ENCODE measurements around the gene CDKL1.

DNA sequence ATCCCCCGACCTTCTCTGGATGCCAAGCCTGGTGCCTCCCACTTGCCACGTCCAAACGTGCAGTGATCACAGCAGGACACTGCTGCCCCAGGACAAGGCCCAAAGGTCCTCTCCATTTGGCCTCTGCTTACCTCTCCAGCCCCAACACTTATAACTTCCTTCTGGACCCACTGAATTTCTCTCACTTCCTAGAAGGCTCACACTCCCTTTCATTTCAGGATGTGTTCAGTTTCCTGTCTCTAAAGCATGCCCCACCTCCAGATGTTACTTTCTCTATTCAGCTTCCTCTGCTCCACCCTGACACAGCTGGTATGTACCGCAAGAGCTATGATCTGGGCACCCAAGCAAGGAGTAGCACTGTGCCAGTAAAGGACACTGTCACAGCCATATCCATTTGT lies 33.0 kb downstream of the CDKL1 start:
- TF ChIP-seq, protein P1, sequence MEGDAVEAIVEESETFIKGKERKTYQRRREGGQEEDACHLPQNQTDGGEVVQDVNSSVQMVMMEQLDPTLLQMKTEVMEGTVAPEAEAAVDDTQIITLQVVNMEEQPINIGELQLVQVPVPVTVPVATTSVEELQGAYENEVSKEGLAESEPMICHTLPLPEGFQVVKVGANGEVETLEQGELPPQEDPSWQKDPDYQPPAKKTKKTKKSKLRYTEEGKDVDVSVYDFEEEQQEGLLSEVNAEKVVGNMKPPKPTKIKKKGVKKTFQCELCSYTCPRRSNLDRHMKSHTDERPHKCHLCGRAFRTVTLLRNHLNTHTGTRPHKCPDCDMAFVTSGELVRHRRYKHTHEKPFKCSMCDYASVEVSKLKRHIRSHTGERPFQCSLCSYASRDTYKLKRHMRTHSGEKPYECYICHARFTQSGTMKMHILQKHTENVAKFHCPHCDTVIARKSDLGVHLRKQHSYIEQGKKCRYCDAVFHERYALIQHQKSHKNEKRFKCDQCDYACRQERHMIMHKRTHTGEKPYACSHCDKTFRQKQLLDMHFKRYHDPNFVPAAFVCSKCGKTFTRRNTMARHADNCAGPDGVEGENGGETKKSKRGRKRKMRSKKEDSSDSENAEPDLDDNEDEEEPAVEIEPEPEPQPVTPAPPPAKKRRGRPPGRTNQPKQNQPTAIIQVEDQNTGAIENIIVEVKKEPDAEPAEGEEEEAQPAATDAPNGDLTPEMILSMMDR (IDR thresholded peaks at IDR 0.05; ENCODE audit: borderline replicate concordance, extremely low read depth, low read length, poor library complexity, severe bottlenecking): no peak
- no peak for TF ChIP-seq EZH2 (IDR thresholded peaks at IDR 0.05; ENCODE audit: borderline replicate concordance, low read depth, low read length, severe bottlenecking)

Data from DND-41 (cell line).